Type B pancreatic cell (in vitro differentiated cells): Measurements from ENCODE around the gene IL3. TPM values are rescaled to one million over a fixed set of nuclear protein-coding genes. Genes with fewer than 3 reads are reported as not detected.

ENCODE experiments used
- DNase-seq: peaks from one replicate; pipeline ENCODE4 v3.0.0; 2021; ENCODE audit warnings: mixed read lengths; ENCODE audit not compliant: unreplicated experiment; ENCODE audit errors: extremely low spot score
- H3K27ac Mint-ChIP-seq: 2 replicates; pipeline ENCODE4 v1.8.0; 2021; ENCODE audit warnings: mild to moderate bottlenecking, mixed read lengths
- H3K27me3 Mint-ChIP-seq: 2 replicates; pipeline ENCODE4 v1.8.0; 2021; ENCODE audit warnings: mixed read lengths
- H3K36me3 Mint-ChIP-seq: 2 replicates; pipeline ENCODE4 v1.8.0; 2021; ENCODE audit warnings: mixed read lengths
- H3K4me1 Mint-ChIP-seq: one replicate; pipeline ENCODE4 v1.8.0; 2021; ENCODE audit warnings: mixed read lengths; ENCODE audit not compliant: unreplicated experiment
- H3K4me3 Mint-ChIP-seq: 2 replicates; pipeline ENCODE4 v1.8.0; 2021; ENCODE audit warnings: mild to moderate bottlenecking, mixed read lengths
- H3K9me3 Mint-ChIP-seq: 2 replicates; pipeline ENCODE4 v1.8.0; 2021; ENCODE audit warnings: mixed read lengths
- total RNA-seq: library from RNA; stranded (reverse); gene quantifications from 2 replicates; pipeline ENCODE4 v1.2.1, GENCODE V29; 2021; ENCODE audit warnings: low replicate concordance
- TF ChIP-seq, protein P1 (sequence below): fragments of 200-600 bp; sonication (generic); conservative IDR thresholded peaks from 2 replicates; pipeline ENCODE4 v1.5.0; 2021; ENCODE audit warnings: antibody characterized with exemption, mild to moderate bottlenecking

The IL3 gene
- total RNA-seq, 1 donor from 2014 or later = not detected

DNA sequence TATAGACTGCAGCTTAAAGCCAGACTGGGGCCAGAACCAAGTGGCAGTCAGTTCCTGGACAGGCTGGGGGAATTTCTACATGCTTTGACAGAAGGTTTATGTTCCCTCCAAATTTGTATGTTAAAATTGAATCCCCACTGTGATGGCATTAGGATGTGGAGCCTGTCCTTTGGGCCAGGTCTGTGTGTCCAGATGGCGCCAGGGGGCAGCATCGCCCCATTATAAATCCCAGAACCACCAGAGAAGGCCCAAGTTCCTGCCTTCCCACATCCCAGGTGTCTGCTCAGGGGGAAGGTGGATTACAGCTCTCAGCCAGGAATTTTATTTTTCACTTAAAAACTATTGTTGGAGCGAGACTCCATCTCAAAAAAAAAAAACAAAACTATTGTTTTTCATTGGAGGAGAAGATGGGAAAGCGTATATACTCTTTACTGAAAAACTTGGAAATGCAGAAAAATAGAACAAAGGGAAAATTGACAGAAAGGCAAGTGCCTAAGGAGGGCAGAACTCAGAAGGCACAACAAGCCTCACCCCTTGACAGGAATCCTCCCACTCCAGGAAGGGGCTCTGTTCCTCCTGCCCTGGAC, 5.0 kb downstream of the IL3 start:
- no peak for DNase-seq
- Mint-ChIP-seq H3K4me3 (no peak overlapping the region), H3K27me3 (no peaks in the 10 kb centered on the region), H3K4me1 (no peaks in the 10 kb centered on the region), H3K27ac (no peak overlapping the region), H3K36me3 (no peaks in the 10 kb centered on the region), H3K9me3 (no peaks in the 10 kb centered on the region)
- TF ChIP-seq, protein P1, sequence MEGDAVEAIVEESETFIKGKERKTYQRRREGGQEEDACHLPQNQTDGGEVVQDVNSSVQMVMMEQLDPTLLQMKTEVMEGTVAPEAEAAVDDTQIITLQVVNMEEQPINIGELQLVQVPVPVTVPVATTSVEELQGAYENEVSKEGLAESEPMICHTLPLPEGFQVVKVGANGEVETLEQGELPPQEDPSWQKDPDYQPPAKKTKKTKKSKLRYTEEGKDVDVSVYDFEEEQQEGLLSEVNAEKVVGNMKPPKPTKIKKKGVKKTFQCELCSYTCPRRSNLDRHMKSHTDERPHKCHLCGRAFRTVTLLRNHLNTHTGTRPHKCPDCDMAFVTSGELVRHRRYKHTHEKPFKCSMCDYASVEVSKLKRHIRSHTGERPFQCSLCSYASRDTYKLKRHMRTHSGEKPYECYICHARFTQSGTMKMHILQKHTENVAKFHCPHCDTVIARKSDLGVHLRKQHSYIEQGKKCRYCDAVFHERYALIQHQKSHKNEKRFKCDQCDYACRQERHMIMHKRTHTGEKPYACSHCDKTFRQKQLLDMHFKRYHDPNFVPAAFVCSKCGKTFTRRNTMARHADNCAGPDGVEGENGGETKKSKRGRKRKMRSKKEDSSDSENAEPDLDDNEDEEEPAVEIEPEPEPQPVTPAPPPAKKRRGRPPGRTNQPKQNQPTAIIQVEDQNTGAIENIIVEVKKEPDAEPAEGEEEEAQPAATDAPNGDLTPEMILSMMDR = peak; percentile 71

DNA sequence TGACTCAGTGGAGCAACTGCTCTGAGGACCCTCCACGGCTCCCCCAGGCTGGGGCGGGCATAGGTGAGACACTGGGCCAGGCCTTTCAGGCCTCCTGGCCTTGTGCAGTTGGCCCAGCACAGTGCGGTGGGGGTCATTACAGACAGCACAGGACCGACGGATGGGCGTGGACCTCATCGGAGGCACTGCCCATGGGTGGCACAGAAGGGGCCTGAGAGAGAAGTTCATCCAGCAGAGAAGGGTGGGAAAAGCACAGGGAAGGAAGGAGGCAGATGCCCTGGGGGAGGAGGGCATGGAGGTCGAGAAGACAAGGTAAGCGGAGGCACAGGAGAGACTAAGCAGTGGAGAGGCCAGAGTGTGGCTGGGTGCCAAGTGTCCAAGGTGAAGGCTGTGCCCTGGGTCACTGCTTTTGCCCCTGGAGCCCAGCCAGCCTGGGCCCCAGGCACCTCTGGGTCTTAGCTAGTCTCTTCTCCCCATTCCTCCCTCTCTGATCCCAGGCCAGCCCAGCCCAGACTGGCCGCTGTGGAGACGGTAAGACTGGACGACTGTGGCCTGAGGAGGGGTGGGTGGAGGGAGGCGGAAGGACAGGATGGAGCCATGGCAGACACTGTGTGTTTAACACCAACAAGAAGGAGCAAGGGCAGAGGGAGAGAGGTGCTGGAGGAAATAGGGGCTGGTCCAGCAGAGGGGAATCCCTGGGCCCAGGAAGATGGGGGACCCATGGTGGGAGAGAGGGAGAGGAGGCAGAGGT, 5.7 kb downstream of the IL3 start:
- TF ChIP-seq, protein P1 = no peak
- H3K27me3 Mint-ChIP-seq = no peaks in the 10 kb centered on the region
- H3K27ac Mint-ChIP-seq = no peak overlapping the region

DNA sequence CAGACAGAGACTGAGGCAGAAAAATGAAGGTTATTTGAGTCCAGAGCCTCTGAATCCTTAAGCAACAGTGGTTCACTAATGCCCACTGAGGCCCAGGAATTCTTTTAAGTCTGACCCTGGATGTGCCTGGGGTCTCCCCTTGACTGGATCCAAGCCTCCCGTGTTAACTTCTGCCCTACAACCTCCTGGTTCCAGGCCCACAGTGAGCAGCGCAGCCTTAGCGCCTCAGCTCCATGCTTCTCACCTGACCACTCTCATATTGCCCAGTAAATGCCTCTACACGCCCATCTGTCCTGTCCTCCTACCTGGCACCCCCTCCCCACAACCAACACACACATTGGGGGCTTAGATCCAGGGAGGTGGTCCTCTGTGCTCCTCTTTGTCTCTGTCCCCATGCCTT, 6.4 kb downstream of the IL3 start:
- Mint-ChIP-seq H3K4me1 (no peaks in the 10 kb centered on the region), H3K36me3 (no peaks in the 10 kb centered on the region), H3K27me3 (no peaks in the 10 kb centered on the region), H3K9me3 (no peaks in the 10 kb centered on the region), H3K27ac (no peak overlapping the region), H3K4me3 (no peak overlapping the region)
- TF ChIP-seq, protein P1 = no peak
- DNase-seq = no peak

More for the DNA sequence above, 5.7 kb downstream of the IL3 start:
- Mint-ChIP-seq H3K4me1 (no peaks in the 10 kb centered on the region), H3K9me3 (no peaks in the 10 kb centered on the region), H3K4me3 (no peak overlapping the region), H3K36me3 (no peaks in the 10 kb centered on the region)
- no peak for DNase-seq

DNA sequence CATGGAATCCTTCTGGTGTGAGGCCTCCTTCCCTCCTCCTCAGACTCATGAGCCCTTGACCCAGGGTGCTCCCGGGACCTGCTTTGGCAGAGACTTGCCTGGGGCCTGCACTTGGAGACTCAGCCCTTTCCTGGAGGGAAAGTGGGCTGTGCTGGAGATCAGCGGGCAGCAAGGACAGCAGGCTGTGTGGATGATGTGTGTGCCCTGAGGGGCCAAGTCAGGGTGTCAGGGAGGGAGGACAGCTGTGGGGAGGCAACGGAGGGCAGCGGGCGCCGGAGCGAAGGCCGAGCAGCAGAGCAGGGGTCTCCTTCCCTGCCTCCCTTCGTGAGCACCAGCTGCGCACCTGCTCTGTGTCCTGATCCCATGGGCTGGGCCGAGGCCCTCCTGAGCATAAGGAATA, 7.0 kb downstream of the IL3 start:
- no peaks in the 10 kb centered on the region for H3K27me3 Mint-ChIP-seq
- H3K27ac Mint-ChIP-seq = no peak overlapping the region
- H3K4me1 Mint-ChIP-seq = no peaks in the 10 kb centered on the region
- H3K4me3 Mint-ChIP-seq = no peak overlapping the region
- no peaks in the 10 kb centered on the region for H3K9me3 Mint-ChIP-seq
- TF ChIP-seq, protein P1 = no peak
- no peak for DNase-seq
- H3K36me3 Mint-ChIP-seq = no peaks in the 10 kb centered on the region

DNA sequence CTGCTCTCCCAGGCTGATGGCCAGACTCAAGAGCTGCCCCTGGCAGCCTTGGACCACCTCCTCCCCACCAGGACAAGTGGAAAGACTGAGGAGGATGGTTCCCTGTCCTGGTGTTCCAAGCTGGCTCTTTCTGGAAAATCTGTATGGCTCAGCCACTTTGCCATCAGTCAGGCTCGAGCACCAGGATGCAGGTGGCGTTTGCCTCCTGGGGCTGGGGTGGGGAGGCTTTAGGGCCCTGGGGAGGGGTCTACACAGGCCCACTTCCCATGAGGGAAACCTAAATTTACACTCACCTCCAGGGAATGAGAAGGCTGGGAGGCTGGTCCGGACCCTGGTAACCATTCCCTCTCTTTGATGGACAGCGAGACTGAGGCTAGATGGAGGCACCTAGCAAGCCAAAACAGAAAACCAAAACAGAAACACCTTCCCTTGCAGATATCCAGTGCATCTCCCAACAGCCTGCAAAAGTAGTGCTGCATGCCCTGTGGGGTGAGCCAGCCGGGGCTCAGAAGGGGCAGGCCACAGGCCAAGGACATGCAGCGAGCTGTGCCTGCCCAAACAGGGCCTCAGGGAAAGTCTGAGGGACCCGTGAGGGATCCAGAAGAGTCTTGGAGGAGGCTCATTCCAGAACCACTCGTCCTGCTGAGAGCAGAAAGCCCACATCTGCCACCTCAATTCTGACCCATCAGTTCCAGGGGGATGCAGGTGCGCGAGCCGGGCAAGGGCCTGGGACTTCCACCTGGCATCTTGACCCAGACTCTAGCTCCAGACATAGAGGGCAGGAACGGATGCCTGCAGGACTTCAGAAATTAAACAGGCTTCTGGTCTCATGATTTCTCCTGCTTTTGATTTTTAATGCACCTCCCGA, 7.7 kb downstream of the IL3 start:
- no peaks in the 10 kb centered on the region for H3K9me3 Mint-ChIP-seq
- no peak for DNase-seq
- H3K4me3 Mint-ChIP-seq = no peak overlapping the region
- no peaks in the 10 kb centered on the region for H3K4me1 Mint-ChIP-seq
- H3K27ac Mint-ChIP-seq = no peak overlapping the region
- H3K36me3 Mint-ChIP-seq = no peaks in the 10 kb centered on the region
- TF ChIP-seq, protein P1 = no peak
- no peaks in the 10 kb centered on the region for H3K27me3 Mint-ChIP-seq
